GM13977 (cell line): ENCODE results near the gene PPP1R2.

Source experiments
- DNase-seq: peaks from one replicate; pipeline ENCODE4 v3.0.0; 2012; ENCODE audit warnings: low spot score
- in situ Hi-C: fragments of 300-500 bp; cut with MboI; formaldehyde crosslinking; loops from one replicate; pipeline ENCODE4 v1.12.0; 2022; ENCODE audit warnings: low sequenced_read_pairs, low pct_unique_long_range_greater_than_20kb, mixed read lengths, inconsistent platforms; ENCODE audit not compliant: unreplicated experiment
- TF ChIP-seq, protein P1 (sequence below): IDR thresholded peaks from 2 replicates; pipeline ENCODE4 v1.5.1; 2012; ENCODE audit warnings: mild to moderate bottlenecking, control low read depth; ENCODE audit not compliant: insufficient read depth; ENCODE audit errors: extremely low read depth, missing control alignments

The PPP1R2 gene

DNA sequence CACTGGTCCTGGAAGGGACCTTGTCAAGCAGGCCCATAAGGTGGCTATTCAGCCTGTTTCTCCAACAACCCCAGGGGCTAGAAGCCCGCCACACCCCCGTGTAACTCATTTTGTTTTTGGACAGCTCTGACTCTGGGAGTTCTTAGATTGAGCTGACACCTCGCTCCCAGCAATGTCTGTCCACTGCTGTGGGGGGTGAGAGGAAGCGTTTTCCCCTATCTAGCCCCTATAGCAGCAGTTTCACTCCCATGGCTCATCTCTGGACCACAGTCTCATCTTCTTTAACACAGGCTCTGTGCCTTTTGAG, 1.1 kb upstream of the PPP1R2 start:
- in situ Hi-C loops = loop anchor here (25.0 kb wide), 2 partner anchors 407 to 857 kb away; partner anchors contain the start of gene FAM43A
- DNase-seq = no peak
- TF ChIP-seq, protein P1, sequence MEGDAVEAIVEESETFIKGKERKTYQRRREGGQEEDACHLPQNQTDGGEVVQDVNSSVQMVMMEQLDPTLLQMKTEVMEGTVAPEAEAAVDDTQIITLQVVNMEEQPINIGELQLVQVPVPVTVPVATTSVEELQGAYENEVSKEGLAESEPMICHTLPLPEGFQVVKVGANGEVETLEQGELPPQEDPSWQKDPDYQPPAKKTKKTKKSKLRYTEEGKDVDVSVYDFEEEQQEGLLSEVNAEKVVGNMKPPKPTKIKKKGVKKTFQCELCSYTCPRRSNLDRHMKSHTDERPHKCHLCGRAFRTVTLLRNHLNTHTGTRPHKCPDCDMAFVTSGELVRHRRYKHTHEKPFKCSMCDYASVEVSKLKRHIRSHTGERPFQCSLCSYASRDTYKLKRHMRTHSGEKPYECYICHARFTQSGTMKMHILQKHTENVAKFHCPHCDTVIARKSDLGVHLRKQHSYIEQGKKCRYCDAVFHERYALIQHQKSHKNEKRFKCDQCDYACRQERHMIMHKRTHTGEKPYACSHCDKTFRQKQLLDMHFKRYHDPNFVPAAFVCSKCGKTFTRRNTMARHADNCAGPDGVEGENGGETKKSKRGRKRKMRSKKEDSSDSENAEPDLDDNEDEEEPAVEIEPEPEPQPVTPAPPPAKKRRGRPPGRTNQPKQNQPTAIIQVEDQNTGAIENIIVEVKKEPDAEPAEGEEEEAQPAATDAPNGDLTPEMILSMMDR = no peak

DNA sequence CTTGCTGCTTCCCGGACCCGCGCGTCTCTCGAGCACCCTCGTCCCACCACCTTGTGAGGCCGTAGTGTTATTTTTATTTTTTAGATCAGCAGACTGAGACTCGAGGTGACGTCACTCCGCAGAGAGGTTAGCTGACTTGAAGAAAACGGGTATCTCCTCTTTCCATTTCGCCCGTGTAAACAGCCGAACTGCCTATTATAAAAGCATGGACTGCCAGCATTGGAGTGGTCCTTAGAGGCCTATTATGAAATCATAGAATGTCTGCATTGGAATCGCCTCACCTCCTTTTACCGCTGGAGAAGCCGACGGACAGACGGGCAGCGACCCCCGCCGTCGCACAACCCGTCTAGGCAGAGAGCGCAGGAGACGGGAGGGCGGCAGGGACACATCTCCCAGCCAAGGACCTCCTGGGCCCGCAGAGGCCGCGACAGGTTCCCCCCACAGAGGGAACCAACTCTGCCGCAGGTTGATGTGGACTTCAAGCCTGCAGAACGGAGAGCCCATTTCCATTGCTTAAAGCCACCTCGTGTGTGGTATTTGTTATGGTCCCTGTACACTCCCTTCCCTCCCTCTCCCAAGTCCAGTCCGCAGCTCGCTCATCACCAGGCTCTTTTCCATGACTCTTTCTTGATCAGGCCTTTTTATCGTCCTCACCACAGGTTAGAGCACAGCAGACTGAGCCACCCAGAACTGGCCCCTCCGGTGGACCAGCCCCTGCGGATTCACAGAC, 540 bp upstream of the PPP1R2 start:
- TF ChIP-seq, protein P1 = no peak
- DNase-seq = no peak
- in situ Hi-C loops = loop anchor here (25.0 kb wide), 2 partner anchors 406 to 856 kb away; partner anchors contain the start of gene FAM43A

DNA sequence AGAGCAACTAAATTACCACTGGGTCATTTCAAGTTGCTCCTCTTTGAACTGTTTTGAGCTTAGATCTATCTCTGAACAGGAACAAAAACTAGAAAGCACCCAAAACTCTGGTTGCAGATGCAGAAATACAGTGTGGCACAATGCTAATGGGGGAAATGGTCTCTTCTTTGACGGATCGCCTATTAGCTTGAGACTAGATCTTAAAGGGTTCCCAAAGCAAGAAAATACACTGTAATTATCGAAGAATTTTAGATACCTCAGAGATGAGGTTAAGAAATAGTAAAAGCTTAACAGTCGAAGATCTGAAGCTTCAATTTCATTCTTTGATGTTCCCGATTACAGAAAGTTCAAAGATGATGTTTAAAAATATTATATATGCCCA, 818 bp downstream of the PPP1R2 start:
- in situ Hi-C loops = loop anchor here (25.0 kb wide), 2 partner anchors 405 to 855 kb away; partner anchors contain the start of gene FAM43A
- TF ChIP-seq, protein P1 = no peak
- peak; percentile 39 for DNase-seq

DNA sequence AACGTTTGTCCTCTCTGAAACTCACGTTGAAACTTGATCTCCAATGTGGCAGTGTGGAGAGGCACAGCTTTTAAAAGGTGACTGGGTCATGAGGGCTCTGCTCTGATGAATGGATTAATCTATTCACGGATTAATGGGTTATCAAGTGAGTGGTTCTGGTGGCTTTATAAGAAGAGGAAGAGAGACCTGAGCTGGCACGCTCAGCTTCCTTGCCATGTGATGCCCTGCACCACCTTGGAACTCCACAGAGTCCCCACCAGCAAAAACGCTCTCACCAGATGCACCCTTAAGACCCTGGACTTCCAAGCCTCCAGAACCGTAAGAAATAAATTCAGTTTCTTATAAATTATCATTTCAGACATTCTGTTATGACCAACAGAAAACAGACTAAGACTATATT, 2.6 kb downstream of the PPP1R2 start:
- TF ChIP-seq, protein P1 = no peak
- in situ Hi-C loops = loop anchor here (25.0 kb wide), 2 partner anchors 403 to 853 kb away; partner anchors contain the start of gene FAM43A
- no peak for DNase-seq

DNA sequence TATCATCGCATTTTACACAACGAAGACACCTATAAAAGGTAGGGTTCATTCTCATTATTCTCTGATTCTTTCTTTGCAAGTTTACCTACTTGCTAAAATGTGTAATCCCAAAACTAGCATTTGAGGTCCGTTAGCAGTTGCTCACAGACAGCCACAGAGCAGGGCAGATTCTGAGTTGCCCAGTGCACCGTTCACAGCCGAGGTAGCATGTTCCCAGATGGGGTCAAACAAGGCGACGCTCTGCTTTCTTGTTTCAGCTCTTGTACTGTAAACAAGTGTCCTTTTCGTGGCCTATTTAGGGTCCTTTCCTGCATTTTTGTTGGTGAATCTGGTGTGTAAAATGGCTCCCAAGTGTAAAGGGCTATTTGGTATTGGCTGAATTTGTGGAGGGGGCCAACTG, 3.1 kb downstream of the PPP1R2 start:
- no peak for DNase-seq
- TF ChIP-seq, protein P1 = no peak
- in situ Hi-C loops = loop anchor here (25.0 kb wide), 2 partner anchors 403 to 853 kb away; partner anchors contain the start of gene FAM43A

DNA sequence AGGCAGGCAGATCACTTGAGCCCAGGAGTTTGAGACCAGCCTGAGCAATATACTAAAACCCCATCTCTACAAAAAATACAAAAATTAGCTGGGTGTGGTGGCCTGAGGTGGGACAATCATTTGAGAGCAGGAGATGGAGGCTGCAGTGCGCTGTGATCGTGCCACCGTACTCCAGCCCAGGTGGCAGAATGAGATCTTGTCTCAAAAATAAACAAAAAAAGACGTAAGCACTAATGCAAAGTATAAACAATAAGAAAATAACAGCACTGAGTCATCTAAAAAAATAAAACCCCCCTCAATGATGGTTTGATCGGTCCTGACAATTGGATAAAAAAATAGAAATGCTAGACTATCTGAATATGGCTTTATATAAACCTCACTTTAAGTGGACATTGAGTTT, 3.6 kb downstream of the PPP1R2 start:
- TF ChIP-seq, protein P1 = no peak
- in situ Hi-C loops = loop anchor here (25.0 kb wide), 2 partner anchors 402 to 852 kb away; partner anchors contain the start of gene FAM43A
- no peak for DNase-seq
